HG03175 (cell line): ENCODE measurements around the gene PTGS1.
"Not testable (repeated sequence)": the region's sequence is repeated elsewhere in the genome, so short reads cannot be mapped to it uniquely, and the experiment has no call there.

Source experiments
- ATAC-seq: cut with Tn5 transposase; IDR thresholded peaks from one replicate; pipeline ENCODE4 v1.9.1; 2021; ENCODE audit warnings: mild to moderate bottlenecking, moderate library complexity; ENCODE audit not compliant: unreplicated experiment

Gene PTGS1

DNA sequence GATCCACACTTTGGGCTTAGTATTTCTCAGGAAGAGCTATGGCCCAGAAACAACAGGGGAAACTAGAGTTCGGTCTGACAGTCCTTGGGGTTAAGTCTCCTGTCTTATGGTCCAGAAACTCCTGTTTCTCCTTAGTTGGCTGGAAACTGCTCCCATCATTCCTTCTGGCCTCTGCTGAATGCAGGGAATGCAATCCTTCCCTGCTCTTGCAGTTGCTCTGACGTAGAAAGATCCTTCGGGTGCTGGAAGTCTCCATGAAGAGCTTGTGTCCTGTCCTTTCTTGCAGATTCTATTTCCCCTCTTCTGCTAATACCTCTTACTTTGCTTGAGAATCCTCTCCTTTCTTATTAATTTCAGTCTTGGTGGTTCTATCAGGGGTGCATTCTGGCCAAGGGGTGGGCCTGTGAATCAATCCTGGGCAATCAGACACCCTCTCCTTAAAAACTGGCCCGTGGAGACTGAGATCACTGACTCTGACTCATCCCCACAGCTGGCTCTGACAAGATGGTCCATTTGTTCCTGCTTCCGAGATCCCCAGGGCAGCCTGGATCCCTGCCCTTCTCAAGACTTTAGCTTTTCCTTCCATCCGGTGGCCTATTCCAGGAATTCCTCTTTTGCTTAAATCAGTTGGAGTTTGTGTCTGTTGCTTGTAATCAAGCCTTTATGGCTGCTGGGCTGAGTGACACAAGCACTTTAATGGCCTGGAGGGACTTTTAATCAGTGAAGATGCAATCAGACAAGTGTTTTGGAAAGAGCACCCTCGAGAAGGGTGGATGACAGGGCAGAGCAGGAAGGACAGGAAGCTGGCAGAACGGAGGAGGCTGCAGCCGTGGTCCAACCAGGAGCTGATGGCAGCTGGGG lies 23.7 kb downstream of the PTGS1 start:
- no peak for ATAC-seq

DNA sequence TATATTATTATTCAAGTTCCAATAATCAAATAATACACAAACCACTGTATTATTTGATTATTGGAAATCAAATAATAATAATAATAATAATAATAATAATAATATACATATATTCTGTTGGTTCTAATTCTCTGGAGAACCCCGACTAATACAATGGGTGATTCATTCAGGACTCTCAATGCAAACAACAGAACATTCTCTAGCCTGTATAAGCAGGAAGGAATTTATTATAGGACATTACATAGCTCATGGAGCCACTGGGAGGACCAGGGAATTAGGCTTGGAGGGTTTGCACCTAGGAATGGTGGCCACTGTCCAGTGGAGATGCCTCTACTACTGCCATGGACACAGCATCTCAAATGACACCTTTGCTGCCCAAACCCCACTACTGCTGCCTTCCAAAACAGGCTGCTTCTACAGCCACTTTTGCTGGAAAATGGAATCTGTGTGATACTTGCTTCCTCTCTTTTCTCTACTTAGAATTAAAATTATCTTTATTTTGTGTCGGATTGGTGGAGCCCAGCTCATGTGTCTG lies 25.9 kb downstream of the PTGS1 start:
- no peak for ATAC-seq

DNA sequence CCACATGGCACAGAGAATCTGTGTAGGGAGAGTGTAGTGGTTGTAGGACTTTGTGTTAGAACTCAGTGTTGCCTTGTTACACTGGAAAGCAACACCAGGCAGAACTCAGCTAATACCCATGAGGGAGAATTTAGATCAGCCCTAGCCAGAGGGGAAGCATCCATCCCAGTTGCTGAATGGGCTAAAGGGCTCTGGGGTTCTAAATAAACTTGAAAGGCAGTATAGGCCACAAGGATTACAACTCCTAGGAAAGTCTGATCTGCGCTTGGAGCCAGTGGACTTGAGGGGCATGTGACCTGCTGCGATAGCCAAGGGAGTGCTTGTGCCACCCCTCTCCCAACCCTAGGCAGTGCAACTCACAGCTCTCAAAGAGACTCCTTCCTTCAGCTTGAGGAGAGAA lies 26.9 kb downstream of the PTGS1 start:
- ATAC-seq = no peak

DNA sequence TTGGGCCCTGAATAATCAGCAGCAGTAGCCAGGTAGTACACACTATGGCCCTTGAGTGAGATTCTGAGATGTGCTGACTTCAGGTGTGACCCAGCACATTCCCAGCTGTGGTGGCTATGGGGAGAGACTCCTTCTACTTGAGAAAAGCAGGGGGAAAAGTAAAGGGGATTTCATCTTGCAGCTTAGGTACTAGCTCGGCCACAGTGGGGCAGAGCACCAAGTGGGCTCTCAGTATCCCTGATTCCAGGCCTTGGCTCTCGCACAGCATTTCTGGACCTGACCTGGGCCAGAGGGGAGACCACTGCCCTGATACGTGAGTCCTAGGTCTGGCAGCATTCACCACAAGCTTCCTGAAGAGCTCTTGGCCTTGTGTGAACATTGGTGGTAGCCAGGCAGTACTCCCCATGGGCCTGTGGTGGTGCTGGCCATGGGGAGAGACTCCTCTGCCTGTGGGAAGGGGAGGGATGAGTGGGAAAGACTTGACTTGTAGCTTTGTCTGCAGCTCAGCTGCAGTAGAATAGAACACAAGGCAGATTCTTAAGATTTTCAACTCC lies 27.6 kb downstream of the PTGS1 start:
- no peak for ATAC-seq

DNA sequence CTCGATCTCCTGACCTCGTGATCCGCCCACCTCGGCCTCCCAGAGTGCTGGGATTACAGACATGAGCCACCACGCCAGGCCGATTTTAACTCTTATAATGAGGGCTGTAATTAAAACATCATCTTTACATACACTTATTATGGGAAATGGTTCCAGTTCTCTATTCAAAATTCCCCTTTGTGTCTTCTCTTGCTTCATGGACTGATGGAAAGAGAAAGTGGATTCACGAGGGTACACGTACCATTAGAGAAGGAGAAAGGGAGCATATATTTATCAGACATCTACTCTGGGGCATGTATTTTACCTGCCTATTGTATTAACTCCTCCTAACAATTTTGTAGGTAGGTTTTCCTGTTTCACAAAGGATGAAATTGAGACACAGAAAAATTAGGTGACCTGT lies 31.1 kb downstream of the PTGS1 start:
- no peak for ATAC-seq

DNA sequence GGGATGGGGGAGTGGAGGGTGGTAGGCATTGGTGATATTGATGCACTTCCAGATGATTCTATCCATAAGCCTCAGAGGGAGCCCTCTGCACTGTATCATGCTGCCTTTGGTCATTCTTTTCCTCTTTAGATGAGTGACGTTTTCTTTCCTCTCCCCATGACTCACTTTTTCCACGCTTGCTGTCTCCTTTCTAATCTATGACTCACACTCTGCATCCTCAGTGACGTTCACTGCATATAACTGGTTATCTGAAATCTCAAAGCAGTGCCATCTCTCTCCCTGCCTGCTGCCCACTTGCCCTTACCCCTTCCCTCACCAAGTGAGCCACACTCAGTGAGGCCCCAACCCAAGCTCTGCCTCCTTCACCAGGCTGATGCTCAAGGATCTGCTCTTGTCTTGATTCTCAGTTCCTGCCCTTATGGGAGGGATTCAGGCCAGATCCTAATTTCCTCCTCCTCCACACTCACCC lies 31.6 kb downstream of the PTGS1 start:
- no peak for ATAC-seq

DNA sequence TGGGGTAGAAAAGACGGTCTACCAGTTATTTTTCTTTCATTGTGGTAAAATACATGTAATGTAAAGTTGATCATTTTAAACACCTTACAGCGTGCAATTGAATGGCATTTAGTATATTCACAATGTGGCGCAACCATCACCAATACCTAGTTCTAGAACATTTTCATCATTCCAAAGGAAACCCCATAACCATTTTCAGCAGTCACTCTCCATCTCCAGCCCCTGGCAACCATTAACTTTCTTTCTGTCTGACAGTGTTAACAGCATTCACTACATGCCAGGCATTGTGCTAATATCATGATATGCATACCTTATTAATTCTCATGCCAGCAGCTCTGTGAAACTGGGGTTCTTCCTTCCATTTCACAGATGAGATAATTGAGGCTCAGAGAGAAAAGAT lies 32.0 kb downstream of the PTGS1 start:
- ATAC-seq = no peak

DNA sequence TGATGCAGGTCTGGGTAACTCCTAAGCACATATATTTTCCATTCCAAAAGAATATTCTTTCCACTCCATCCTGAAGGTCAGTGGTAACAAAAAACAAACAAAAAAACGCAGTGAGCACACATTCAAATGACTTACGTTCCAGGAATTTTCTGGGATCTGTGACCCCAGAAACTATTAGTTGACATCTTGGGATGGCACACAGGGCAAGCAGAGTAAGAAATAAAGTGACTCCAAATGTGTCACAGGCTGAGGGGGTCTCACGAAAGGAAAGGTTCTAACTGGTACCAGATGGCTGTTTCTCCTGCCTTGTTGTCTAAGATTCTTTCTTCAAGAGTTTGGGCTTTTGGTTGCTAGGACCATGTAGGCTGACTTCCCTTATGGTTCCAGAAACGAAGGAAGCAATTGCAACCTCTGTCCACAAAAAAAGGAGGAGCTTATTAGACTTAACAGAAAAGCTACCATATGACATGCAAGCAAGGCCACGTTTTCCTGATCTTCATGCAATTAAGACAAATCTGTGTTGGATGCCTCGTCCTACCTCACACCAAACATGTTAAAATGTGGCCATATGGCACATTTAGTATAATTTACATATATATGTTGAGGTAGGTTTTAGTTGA lies 32.7 kb downstream of the PTGS1 start:
- ATAC-seq = no peak

DNA sequence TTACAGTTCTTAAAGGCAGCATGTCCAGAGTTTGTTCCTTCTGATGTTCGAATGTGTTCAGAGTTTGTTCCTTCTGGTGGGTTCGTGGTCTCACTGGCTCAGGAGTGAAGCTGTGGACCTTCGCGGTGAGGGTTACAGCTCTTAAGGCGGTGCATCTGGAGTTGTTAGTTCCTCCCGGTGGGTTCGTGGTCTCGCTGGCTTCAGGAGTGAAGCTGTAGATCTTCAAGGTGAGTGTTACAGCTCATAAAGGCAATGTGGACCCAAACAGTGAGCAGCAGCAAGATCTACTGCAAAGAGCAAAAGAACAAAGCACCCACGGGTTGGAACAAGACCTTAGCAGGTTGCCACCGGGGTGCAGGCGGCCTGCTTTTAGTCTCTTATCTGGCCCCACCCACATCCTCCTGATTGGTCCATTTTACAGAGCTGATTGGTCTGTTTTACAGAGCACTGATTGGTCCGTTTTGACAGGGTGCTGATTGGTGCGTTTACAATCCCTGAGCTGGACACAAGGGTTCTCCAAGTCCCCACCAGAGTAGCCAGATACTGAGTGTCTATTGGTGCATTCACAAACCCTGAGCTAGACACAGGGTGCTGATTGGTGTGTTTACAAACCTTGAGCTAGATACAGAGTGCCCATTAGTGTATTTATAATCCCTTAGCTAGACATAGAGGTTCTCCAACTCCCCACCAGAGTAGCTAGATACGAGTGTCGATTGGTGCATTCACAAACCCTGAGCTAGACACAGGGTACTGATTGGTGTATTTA lies 34.7 kb downstream of the PTGS1 start:
- not testable (repeated sequence) for ATAC-seq

DNA sequence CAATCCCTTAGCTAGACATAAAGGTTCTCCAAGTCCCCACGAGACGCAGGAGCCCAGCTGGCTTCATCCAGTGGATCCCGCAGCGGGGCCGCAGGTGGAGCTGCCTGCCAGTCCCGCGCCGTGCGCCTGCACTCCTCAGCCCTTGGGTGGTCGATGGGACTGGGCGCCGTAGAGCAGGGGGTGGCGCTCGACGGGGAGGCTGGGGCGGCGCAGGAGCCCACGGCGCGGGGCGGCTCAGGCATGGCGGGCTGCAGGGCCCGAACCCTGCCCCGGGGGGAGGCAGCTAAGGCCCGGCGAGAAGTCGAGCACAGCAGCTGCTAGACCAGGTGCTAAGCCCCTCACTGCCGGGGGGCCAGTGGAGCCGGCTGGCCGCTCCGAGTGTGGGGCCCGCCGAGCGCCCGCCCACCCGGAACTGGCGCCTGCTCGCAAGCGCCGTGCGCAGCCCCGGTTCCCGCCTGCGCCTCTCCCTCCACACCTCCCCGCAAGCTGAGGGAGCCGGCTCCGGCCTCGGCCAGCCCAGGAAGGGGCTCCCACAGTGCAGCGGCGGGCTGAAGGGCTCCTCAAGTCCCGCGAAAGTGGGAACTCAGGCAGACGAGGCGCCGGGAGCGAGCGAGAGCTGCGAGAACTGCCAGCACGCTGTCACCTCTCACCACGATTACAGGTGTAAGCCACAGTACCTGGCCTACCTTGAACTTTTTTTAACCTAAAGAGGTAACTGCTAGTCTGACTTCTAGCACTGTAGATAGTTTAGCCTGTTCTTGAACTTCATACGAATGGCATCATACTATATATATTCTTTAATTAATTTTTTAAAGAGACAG lies 35.5 kb downstream of the PTGS1 start:
- no peak for ATAC-seq

DNA sequence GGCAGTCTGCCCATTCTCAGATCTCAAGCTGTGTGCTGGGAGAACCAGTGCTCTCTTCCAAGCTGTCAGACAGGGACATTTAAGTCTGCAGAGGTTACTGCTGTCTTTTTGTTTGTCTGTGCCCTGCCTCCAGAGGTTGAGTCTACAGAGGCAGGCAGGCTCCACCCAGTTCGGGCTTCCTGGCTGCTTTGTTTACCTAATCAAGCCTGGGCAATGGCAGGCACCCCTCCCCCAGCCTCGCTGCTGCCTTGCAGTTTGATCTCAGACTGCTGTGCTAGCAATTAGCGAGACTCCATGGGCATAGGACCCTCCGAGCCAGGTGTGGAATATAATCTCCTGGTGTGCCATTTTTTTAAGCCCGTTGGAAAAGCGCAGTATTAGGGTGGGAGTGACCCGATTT lies 43.3 kb downstream of the PTGS1 start:
- ATAC-seq = not testable (repeated sequence)

DNA sequence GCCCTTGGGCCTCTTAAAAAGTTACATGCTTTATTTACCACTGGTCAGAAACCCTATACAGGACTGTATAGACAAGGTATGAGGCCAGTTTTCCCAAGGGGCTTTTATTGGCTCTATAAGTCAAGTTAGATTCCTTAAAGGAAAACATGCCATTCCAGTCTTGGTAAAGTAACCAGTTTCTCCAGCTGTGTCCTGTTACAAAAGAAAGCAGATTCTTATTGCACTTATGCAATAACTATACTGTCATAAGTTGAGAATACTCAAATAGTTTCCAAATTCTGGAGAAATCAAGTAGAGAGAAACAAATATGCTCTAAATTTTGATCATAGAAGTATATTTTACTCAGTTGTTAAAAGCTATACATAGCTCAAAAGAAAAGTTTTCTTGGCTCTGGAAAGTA lies 47.2 kb downstream of the PTGS1 start:
- no peak for ATAC-seq

DNA sequence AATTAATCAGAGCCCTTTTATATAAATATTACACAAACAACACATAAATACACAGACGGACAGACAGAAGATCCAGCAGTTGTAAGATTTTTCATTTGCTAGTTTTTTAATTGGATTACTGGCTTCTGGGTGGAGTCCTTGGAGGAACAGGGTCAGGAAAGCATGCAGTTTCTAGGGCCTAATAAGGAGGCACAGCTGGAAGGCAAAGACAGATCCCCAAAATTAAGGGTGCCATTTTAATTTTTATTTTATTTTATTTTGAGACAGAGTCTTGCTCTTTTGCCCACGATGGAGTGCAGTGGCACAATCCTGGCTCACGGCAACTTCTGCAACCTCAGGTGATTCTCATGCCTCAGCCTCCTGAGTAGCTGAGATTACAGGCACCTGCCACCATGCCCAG lies 49.5 kb downstream of the PTGS1 start:
- no peak for ATAC-seq

DNA sequence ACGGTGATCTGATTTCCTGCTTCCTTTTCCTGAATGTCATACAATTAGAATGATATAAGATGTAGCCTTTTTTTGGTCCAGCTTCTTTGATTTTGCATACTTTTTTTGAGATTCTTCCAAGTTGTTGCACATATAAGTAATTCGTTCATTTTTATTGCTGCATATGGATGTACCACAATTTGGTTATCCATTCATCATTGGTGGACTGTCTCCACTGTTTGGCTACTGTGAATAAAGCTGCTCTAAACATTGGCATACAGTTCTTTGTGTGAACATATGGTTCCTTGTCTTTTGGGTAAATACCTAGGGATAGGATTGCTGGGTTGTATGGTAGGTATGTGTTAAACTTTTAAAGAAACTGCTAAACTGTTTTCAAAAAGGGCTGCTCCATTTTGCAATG lies 54.3 kb downstream of the PTGS1 start:
- ATAC-seq = no peak

DNA sequence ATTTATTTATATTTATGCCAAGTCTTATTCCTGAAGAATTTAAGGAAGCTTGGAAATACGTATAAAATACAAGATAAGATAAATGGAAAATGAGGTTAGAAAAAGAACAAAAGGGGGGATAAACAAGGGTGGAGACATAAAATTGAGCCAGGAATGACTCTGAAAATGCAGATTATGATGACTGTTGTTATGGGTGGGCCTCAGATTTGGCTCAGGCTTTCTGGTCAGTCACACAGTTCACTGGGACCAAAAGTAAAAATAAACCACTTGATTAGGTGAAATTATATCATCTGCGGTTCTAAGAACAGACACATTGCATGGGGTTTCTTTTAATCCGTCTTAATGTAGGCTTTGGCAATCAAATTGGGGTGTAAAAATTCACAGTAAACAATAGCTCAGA lies 55.9 kb downstream of the PTGS1 start:
- no peak for ATAC-seq

DNA sequence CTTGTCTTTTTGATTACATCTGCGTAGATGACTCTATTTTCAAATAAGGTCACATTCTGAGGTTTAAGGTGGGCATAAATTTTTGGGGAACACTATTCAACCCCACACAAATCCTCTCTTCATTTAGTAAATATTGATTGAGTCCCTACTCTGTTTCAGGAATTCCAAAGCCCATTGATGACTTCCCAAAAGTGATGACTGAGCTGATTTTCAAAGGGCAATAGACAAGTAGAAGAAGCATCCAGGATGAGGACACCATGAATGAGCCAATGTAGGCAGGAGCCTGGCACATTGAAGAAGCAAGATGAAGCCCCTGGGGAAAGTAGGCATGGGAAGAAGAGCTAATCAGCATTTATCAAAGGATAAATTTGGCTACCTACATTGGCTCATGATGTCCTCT lies 71.7 kb downstream of the PTGS1 start:
- ATAC-seq = no peak

DNA sequence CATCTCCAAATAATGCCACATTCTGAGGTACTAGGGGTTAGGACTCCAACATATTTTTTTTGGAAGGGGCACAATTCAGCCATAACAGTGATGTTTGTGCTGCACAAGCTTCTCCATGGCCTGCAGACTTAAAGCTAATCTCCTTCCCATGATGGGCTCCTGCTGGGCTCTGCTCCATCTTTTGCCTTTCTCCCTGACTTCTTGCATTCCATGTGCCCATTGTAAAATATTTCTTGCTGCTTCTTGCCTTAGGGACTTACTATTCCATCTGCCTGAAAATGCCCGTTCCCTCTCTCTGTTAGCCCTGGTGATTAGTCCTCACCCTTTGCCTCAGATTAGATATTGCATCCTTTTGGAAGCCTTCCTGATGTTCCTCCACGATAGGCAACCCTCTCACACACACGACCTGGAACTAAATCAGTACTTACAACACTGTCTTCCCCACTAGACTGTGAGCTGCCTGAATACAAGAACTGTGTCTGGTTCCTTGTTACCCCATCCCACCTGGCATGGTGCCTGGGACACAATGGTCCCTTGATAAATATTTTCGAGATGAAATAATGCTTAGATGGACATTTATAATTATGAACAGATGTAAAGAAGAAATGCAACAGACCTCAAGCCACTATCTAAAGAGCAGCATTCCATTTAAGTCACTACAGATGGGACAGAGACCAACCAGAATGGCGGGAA lies 73.4 kb downstream of the PTGS1 start:
- no peak for ATAC-seq
